Mucosa of stomach (tissue), 1 donor: ENCODE results near the gene CEP290.
"Not testable (repeated sequence)": the region's sequence is repeated elsewhere in the genome, so short reads cannot be mapped to it uniquely, and the experiment has no call there.

ENCODE experiments used
- H3K27me3 ChIP-seq: one replicate; pipeline ENCODE4 v1.7.0; 2013; ENCODE audit warnings: mild to moderate bottlenecking, low read length; ENCODE audit not compliant: control insufficient read depth, insufficient read depth
- H3K36me3 ChIP-seq: one replicate; pipeline ENCODE4 v1.7.0; 2013; ENCODE audit warnings: low read length; ENCODE audit not compliant: control insufficient read depth, insufficient read depth
- H3K4me1 ChIP-seq: one replicate; pipeline ENCODE4 v1.7.0; 2013; ENCODE audit warnings: mild to moderate bottlenecking, low read length; ENCODE audit not compliant: control insufficient read depth, insufficient read depth
- H3K4me3 ChIP-seq: one replicate; pipeline ENCODE4 v1.7.0; 2013; ENCODE audit warnings: low read length
- H3K9ac ChIP-seq: one replicate; pipeline ENCODE4 v1.7.0; 2013; ENCODE audit warnings: mild to moderate bottlenecking, low read length, moderate library complexity
- H3K9me3 ChIP-seq: one replicate; pipeline ENCODE4 v1.7.0; 2013; ENCODE audit warnings: mild to moderate bottlenecking, low read length, moderate library complexity; ENCODE audit not compliant: control insufficient read depth
- donor health status: Pancreatic carcinoma.

CEP290 gene

DNA sequence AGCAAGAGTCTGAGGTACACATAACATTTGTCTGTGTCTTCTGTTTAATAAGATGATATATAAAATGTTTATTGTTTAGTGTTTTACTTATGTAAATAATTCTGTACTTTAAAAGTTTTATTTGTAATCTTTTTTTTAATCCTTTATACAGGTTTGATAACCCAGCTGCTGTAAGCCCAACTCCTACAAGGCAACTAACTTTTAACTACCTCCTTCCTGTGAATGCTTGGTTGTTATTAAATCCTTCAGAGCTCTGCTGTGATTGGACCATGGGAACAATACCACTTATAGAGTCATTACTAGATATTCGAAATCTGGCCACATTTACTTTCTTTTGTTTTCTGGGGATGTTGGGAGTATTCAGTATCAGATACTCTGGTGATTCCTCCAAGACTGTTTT is 24.3 kb upstream of the CEP290 start:
- Histone ChIP-seq H3K36me3 (no peaks in the 10 kb centered on the region), H3K9ac (no peak overlapping the region), H3K9me3 (no peaks in the 10 kb centered on the region), H3K27me3 (no peaks in the 10 kb centered on the region), H3K4me3 (no peak overlapping the region), H3K4me1 (no peaks in the 10 kb centered on the region)

DNA sequence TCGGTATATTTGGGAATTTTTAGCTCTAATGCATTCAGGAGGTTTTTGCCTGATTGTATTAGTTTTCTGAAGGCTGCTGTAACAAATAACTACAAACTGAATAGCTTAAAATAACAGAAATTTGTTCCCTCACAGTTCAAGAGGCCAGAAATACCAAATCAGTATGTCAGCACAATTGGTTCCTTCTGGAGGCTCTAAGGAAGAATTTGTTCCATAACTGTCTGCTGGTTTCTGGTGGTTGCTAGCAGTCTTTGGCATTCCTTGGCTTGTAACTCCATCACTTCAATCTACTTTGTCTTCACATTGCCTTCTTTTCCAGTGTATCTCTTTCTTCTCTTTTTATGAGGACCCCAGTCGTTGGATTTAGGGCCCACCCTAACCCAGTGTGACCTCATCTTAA is 21.5 kb upstream of the CEP290 start:
- H3K36me3 ChIP-seq, result no peaks in the 10 kb centered on the region
- no peaks in the 10 kb centered on the region for H3K4me1 ChIP-seq
- no peaks in the 10 kb centered on the region for H3K9me3 ChIP-seq
- no peak overlapping the region for H3K9ac ChIP-seq
- H3K4me3 ChIP-seq, result no peak overlapping the region
- H3K27me3 ChIP-seq, result no peaks in the 10 kb centered on the region

DNA sequence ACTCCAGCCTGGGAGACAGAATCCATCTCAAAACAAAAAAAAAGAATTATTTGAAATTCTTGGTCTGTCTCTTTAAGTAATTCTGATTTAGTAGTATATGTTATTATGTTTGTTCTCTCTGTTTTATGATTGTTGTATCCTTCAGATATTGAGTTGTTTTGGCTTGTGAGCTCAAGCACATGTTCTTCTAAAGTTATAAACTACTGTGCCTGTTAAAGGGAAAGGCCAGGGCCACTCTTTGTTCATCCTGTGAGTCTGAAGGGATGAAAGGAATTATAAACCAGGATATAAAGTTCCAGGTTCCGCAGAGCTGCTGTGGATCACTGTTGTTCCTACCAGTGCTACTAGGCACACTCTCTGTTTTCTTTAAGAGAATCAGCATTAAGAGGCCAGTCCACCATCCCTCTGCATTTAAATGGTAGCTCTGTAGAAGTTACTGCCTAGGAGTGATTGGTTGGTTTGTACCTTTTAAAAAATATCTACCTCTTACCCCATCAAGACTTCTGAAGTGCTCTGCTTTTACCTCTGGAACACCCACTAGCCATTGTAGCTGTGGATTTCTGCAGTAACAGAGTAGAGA is 14.3 kb upstream of the CEP290 start:
- no peak overlapping the region for H3K9ac ChIP-seq
- H3K36me3 ChIP-seq, result no peaks in the 10 kb centered on the region

DNA sequence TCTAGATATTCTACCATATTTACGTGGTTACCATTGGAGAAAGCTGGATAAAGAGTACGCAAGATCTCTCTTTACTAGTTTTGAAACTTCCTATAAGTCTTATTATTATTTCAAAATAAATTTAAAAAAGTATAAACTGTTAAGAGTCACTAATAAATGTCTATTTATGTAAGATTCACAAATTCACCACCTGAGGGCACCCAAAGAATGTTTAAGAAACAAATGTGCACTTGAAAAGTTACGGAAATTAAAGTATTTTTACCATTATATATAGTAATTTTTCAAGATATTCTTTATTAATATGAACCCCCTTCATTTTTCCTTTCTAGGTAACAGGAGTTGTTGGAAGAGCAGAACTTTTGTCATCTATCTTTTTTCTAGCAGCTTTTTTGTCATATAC is 12.1 kb upstream of the CEP290 start:
- Histone ChIP-seq H3K4me3 (no peak overlapping the region), H3K4me1 (no peaks in the 10 kb centered on the region), H3K9me3 (no peaks in the 10 kb centered on the region), H3K36me3 (no peaks in the 10 kb centered on the region), H3K9ac (no peak overlapping the region), H3K27me3 (no peaks in the 10 kb centered on the region)

More for the DNA sequence above, 14.3 kb upstream of the CEP290 start:
- Histone ChIP-seq H3K4me3 (no peak overlapping the region), H3K4me1 (no peaks in the 10 kb centered on the region), H3K27me3 (no peaks in the 10 kb centered on the region), H3K9me3 (no peaks in the 10 kb centered on the region)

DNA sequence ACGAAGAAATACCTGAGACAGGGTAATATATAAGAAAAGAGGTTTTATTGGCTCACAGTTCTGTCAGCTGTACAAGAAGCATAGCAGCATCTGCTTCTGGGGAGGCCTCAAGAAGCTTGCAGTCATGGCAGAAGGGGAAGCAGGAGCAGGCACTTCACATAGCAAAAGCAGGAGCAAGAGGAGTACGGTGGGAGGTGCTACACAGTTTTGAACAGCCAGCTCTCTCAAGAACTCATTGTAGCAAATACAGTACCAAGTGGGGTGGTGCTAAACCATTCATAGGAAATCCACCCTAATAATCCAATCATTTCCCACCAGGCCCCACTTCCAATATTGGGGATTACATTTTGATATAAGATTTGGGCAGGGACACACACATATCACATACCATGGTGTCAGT is 8.2 kb upstream of the CEP290 start:
- Histone ChIP-seq H3K36me3 (no peaks in the 10 kb centered on the region), H3K27me3 (no peaks in the 10 kb centered on the region), H3K9ac (no peak overlapping the region), H3K4me1 (no peaks in the 10 kb centered on the region), H3K9me3 (no peaks in the 10 kb centered on the region), H3K4me3 (no peak overlapping the region)

DNA sequence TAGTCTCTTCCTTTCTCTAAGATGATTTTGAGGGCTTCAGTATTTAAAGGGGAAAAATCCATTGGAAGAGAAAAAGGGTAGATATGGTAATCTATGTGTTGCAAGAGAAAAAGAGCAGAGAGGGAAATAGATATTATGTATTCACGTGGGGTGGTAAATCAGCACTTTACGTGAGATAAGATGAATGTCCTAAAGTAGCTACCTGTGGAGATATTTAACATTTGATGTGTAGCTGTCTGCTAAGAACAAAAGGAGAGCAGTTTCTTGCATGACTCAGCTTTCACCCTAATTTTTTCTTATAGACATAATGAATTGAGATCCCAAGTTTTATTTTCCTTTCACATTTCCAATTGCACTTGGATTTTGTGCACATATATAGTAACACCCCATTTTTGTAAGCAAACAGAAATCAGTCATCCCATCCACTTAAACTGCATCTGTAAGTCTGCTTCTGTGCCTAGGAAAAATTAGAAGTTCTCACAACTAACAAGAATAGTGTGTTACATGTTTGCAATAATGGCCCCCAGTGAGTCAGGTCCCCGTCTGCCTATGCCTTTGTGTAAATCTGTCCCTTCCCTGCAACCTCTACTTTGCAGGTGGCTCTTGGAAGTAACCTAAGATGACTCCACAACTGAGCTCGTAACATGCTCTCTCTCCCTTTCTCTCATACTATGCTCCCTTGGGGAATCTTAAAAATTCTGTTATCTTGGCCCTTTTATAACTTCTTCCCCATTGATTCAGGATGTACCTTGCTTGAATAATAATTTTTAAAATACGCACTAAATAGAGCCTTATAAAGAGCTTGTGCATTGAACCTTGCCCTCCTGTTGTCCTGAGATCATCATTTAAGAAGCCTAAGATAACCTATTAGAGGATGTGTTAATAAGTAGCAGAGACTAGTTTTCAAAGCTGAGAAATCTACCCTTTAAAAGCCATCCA is 3.9 kb upstream of the CEP290 start:
- no peak overlapping the region for H3K9ac ChIP-seq
- no peak overlapping the region for H3K4me3 ChIP-seq
- H3K9me3 ChIP-seq, result no peaks in the 10 kb centered on the region
- H3K27me3 ChIP-seq, result no peaks in the 10 kb centered on the region
- no peaks in the 10 kb centered on the region for H3K4me1 ChIP-seq
- H3K36me3 ChIP-seq, result no peaks in the 10 kb centered on the region

DNA sequence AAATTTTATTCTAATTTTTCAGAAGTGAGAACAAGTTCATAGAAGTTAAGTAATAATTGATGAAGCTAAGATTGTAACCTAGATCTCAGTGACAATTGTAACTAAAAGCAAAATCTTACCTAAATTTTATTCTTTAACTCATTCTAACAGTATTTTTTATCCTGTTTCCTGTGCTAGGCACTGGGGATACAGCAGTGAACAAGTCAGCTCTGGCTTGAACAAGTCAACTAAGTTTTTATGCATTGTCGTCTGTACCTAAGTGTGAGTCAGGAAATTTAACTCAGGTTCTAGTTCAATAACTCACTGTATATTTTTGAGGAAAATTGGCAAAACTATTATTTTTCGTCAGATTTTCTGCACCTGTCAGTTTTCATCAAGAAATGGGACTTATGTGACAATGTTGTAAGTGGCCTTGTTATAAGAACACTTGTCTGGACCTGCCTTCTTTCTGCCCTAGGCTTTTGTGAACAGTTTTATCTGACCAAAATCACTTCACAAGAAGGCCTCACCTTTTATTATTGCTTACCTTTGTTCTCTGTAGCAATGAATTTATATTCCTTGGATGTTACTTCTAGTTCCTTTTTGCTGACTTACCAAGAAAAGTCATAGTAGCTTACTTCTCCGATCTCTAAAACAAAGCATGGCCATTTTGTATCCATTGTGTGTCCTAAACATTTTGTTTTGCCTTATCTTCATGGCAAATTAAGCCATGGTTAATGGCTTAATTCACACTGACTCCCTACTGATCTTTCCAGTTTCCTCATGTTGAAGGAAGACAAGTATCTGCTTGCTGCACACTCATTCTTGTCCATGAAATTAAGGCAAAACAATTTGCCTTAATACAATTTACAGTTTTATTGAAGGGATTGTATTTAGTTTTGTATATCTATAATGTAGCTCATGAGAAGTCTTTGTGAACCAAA is 2.9 kb upstream of the CEP290 start:
- no peak overlapping the region for H3K9ac ChIP-seq
- H3K9me3 ChIP-seq, result no peaks in the 10 kb centered on the region
- no peak overlapping the region for H3K4me3 ChIP-seq
- H3K27me3 ChIP-seq, result no peaks in the 10 kb centered on the region
- H3K36me3 ChIP-seq, result no peaks in the 10 kb centered on the region
- H3K4me1 ChIP-seq, result no peaks in the 10 kb centered on the region

DNA sequence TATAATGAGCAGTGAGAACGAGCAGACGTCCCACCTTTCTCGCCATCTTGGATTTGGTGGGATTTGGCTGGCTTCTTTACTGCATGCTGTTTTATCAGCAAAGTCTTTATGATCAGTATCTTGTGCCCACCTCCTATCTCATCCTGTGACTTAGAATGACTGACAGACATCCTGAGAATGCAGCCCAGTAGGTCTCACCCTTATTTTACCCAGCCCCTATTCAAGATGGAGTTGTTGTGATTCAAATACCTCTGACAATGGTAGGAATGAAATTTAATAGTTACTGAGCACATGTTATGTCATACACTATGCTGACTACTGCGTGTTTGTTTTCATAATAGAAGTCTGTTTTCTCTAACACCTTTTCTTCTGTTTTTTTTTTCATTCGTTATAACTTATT is 2.1 kb upstream of the CEP290 start:
- H3K9ac ChIP-seq, result no peak overlapping the region
- no peaks in the 10 kb centered on the region for H3K27me3 ChIP-seq
- H3K4me3 ChIP-seq, result no peak overlapping the region
- no peaks in the 10 kb centered on the region for H3K4me1 ChIP-seq
- no peaks in the 10 kb centered on the region for H3K9me3 ChIP-seq
- H3K36me3 ChIP-seq, result no peaks in the 10 kb centered on the region

DNA sequence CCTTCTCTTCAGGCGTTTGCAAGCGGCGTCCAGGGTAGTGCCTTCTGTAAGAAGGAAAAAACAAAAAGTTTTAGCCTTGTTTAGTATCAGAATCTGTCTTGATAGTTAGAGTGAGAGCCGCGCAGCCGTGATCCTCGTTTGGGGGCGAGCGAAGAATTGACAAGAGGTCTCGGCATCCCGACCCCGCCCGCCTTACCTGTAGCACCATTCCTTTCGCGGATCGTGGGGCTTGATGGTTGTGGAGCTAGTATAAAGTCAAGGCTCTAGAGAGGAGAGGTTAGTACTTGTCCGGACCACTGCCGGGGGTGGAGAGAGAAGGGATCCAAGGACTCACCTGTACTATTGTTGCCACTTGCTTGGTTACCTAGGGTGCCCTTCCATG is 713 bp upstream of the CEP290 start:
- Histone ChIP-seq H3K27me3 (no peaks in the 10 kb centered on the region), H3K4me1 (no peaks in the 10 kb centered on the region), H3K9ac (peak overlapping the region; percentile 71), H3K9me3 (no peaks in the 10 kb centered on the region), H3K4me3 (peak overlapping the region; percentile 73), H3K36me3 (no peaks in the 10 kb centered on the region)

DNA sequence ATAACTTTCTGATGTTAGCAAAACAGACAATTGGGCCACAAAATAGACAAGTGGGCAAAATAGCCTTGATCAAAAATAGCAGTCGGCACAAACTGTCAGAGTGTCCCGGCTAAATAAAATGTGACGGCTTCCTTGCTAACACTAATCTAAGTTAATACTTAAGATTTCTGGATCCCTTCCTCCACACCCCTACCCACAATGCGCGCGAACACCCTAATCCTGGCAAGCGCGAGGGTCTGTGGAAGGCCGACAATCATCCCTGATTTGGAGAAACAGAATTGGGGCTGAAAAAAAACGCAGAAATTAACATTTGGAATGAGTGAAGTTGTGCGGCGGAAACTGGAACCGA is 489 bp downstream of the CEP290 start:
- Histone ChIP-seq H3K36me3 (no peaks in the 10 kb centered on the region), H3K9ac (peak overlapping the region; percentile 71), H3K27me3 (no peaks in the 10 kb centered on the region), H3K9me3 (no peaks in the 10 kb centered on the region), H3K4me1 (no peaks in the 10 kb centered on the region), H3K4me3 (peak overlapping the region; percentile 73)

DNA sequence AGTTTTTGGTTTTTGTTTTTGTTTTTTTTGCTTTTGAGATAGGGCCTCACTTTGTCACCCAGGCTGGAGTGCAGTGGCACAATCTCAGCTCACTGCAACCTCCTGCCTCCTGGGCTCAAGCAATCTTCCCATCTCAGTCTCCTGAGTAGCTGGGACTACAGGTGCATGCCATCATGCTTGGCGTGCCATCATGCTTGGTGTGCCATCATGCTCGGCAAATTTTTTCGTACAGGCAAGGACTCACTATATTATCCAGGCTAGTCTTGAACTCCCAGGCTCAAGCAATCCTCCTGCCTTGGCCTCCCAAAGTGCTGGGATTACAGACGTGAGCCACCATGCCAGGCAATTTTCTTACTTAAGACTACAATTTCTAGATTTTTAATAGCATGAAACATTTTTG is 2.2 kb downstream of the CEP290 start:
- H3K9ac ChIP-seq, H3K36me3 ChIP-seq, H3K27me3 ChIP-seq, H3K4me1 ChIP-seq, H3K9me3 ChIP-seq, H3K4me3 ChIP-seq: not testable (repeated sequence)

DNA sequence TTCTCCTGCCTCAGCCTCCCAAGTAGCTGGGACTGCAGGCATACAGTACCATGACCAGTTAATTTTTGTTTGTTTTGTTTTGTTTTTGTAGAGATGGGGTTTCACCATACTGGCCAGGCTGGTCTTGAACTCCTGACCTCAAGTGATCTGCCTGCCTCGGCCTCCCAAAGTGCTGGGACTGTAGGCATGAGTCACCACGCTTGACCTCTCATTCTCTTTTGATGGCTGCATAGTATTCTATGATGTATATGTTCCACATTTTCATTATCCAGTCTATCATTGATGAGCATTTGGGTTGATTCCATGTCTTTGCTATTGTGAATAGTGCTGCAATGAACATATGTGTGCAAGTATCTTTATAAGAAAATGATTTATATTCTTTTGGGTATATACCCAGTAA is 8.7 kb downstream of the CEP290 start:
- not testable (repeated sequence) for H3K9me3 ChIP-seq, H3K4me3 ChIP-seq, H3K4me1 ChIP-seq, H3K36me3 ChIP-seq, H3K27me3 ChIP-seq, H3K9ac ChIP-seq
